ENCODE results near the gene LGALS9.
"Not testable (repeated sequence)": the region's sequence is repeated elsewhere in the genome, so short reads cannot be mapped to it uniquely, and the experiment has no call there.

Gene LGALS9

DNA sequence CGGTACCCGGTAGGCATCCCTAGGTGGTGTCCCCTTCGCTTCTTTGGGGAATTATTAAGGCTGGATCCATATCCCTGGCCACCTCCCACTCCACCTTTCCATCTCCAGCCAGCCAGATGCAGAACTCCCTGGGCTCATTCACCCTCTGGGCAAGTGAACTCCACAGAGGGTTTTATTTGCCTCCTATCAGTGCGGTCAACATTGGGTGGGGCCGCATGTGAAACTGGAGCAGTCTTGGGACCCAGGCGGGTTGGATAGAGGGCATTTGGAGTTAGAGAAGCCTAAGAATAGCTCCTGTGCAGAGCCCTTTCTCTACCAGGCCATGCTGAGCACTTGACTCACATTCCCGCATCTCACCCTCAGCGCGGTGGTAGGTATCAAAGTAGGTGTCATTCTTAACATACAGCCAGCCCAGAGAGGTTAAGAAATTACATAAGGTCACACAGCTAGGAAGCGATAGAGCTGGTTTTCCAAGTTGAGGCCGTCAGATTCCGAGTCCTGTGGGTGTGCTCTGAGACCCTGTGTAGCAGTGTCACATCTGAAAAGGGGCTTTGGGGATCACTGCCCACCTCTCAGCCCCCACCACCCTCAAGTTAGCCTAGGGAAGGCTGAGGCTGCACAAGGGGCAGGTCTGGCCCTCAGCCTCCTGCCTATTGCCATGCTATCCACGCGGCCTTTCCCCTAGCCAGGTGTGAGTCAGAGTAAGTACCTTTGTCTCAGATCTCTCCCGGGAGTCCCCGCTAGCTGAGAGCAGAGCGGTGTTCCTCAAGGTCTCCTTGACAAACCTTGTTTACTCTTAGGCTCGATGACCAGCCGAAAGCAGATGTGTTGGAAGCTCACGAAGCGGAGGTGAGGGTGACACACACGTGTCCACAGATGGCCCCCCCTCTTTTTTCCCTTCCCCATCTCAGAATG, 26.9 kb upstream of the LGALS9 start:
- no peak for DNase-seq

DNA sequence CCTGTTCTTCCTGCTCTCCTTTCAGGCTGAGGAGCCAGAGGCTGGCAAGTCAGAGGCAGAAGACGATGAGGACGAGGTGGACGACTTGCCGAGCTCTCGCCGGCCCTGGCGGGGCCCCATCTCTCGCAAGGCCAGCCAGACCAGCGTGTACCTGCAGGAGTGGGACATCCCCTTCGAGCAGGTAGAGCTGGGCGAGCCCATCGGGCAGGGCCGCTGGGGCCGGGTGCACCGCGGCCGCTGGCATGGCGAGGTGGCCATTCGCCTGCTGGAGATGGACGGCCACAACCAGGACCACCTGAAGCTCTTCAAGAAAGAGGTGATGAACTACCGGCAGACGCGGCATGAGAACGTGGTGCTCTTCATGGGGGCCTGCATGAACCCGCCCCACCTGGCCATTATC, 25.6 kb upstream of the LGALS9 start:
- DNase-seq: no peak

DNA sequence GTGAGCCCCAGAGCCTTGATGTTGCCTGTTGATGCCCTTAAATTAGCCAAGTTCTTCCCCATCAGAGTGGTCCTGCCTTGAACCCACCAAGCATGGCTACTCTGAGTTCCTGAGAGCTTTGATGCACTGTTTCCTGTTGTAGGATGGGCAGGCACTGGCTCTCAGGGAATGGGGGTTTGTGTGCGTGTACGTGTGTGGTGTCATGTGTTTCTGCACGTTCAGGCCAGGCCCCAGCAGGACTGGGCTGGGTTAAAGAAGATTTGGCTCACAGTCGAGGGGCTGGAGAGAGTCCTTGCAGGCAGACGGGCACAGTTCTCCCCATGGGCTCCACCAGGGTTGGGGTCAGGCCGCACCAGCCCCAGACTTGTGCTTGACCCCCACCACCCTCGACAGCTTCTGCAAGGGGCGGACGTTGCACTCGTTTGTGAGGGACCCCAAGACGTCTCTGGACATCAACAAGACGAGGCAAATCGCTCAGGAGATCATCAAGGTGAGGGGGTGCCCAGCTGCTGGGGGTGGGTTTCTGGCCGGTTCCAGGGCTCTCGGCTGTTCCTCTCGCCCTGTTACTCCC, 23.4 kb upstream of the LGALS9 start:
- DNase-seq: no peak

DNA sequence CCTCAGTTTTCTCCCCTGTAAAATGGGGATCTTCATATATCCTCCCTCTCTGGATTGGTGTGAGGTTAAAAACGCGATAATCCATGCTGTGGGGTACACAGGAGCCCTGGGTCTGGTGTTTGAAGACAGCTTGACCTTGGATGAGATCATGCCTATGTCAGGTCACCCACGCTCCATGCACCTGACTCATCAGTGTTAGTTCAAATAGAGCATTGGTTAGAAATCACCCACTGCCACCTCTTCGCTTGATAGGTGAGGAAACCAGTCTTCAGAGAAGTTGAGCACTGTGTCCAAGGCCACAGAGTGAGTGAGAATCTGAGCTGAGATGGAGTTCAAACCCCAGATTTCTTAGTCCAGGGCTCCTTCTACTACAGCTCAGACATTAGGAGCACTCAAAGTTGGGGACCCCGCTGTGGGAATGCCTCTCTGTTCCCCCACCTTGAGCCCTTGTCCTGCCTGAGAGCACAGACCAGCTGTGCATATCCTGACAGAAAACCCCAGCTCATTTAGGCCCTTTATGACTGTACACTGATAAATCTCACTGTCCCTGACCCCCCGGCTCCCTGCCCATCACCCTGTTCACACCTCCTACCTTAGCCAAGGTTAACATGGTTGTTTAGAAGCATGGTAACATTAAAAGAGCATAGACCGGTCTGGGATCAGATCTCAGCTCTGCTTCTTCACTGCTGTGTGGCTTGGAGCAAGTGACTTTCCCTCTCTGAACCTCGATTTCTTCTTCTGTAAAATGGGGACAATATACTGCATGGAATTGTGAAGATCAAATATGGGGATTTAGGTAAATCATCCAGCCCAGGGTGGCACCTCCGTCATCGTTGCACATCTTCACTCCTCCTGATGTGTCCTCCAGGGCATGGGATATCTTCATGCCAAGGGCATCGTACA, 22.4 kb upstream of the LGALS9 start:
- DNase-seq: no peak

DNA sequence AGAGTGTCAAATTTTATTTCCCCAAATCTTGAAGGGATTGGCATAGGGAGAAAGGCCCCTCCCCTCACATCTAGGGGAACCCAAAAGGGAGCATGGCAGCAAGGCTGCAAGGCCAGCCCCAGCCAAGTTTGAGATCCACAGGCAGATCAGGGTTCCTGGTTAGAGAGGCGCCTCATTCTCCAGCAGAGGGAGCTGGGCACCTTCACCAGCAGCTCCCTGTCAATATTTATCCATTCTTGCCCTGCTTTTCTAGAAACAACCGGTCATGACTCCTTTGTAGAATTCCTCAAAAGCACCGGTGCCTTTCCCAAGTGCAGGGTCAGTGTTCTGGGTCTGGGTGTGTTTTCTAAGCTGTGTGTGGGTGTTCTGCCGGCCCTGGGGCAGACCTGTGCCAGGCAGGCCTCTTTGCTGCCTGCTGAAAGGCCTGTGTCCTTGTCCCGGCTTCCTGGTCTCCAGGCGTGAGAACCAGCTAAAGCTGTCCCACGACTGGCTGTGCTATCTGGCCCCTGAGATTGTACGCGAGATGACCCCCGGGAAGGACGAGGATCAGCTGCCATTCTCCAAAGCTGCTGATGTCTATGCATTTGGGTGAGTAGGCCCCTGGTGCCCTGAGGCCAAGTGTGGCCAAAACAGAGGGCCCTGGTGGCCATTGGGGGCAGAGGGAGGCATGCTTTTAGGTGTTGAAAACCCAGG, 21.2 kb upstream of the LGALS9 start:
- peak in 1 of 2 experiments; percentile 56 for DNase-seq

DNA sequence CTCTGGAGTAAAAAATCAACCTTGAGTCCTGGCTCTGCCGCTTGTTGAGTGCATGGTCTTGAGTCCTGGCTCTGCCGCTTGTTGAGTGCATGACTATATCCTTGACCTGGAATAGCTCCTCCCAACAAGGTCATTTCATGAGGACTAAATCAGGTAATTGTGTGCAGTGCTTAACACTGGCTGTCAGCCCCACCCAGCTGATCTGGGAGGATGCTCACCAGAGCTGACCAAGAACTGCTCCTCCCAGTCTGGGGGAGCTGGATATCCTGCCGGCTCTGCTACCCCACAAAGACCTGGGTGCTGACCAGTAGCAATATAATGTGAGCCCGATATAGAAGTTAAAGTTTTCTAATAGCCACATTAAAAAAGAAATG, 20.7 kb upstream of the LGALS9 start:
- no peak for DNase-seq

DNA sequence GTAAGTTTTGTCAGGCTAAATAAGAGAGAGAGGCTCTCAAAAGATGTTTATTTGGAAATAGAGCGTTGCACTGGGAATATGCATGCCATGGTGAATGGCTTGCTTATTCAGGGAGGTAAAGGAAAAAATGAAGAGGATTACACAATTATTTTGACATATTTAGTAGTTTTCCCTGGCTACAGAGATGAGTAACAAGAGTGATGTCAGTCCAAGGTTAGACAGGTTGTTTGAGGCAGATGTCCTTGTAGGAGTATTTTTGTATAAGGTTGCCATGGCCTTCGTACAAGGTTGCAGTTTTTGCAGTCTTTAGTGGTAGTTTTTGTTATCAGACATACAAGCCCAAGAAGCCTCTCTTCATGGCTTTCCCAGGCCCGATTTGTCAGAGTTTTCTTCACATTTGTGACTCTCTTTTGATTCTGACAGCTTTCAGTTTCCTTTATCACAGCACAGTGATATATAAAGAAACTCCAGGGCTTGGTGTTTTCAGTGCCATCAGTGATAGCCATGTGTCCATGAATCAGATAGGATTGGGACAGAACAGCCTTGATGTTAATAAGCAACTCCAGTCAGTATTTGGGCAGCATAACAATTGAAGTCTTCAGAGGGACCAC, 18.7 kb upstream of the LGALS9 start:
- DNase-seq: no peak

DNA sequence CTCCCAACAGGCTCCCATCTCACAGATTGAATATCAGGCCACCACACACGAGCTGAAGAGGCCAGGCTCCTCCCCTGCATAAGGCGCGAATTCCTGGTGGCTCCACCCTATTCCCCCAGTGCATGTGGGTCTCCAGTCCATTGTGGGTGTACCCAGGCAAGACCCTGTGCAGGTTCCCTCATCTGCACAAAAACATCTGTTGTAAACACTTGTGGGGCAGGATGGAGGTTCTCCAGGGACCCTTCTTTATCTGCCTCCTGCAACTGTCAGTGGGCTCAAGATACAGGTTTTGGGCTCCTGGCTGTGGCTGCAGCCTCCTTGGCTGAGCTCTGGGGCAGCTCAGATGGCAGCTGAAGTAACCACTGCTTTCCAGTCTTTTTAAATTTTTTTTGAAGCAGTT, 17.6 kb upstream of the LGALS9 start:
- peak in 1 of 2 experiments; percentile 24 for DNase-seq

DNA sequence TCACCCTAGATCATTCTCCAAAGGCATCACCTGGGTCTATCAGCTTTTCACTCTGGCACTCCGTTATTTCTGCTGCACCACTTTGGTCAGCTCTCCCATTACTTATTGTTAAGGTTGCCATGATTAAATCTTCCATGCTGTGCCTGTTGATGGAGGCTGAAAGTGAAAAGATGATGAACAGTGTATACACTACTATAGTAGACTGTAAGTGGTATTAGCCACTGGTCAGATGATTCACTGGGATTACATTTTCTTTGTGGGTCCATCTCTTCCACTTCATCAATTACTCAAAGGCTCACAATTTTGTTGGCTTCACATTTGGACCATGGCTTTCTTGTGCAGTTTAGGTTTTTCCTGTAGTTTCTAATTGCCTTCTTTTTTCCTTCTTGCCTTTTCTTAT, 15.9 kb upstream of the LGALS9 start:
- no peak for DNase-seq

DNA sequence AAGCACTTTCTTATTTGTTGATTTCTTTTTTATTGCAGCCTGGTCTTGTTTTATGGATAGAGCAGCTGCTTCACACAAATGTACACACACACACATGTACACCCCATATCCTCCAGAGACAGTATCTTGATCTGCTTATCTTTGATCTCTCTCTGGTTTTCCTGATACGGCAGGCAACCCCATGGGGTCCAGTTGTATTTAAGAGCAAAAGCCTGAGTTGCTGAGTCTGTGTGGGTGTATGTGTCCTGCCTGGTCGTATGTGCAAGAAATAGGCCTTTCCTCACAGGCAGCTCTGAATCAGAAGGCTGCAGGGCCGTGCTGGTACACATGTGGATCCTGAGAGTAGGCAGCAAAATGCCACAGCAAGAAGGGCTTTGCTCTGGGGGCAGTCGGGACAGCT, 14.6 kb upstream of the LGALS9 start:
- DNase-seq: no peak

DNA sequence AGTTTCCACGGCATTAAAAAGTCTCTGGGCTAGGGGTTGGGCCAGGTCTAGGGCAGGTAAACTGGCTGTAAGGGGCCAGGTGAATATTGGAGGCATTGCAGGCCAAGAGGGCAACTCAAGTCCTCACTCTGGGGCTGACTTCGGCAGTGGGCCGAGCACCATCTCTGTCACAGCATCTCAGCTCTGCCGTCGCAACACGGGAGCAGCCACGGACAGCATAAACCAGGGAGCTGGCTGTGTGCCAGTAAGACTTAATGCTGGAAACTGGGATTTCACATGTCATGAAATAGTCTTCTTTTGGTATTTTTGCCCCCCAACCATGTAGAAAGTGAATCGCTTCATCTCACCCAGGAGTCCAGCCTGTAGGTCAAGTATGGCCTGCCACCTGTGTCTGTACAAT, 12.6 kb upstream of the LGALS9 start:
- no peak for DNase-seq

DNA sequence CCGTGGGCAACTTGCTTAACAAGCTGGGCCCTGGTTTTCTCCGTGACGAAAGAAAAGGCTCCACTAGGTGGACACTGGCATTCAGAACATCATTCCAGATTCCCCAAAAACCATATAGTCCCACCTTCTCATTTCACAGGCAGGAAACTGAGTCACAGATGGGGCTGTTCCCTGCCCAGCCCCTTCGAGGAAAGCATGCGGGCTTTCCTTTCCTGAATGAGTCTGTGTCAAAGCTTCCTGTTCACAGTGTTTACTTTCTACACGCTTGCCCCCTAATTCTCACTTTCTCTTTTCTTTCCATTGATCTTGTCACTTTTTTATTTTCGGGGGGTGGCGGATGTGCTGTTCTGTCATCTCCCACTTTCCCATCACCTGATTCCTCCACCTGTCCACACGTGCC, 10.3 kb upstream of the LGALS9 start:
- no peak for DNase-seq

DNA sequence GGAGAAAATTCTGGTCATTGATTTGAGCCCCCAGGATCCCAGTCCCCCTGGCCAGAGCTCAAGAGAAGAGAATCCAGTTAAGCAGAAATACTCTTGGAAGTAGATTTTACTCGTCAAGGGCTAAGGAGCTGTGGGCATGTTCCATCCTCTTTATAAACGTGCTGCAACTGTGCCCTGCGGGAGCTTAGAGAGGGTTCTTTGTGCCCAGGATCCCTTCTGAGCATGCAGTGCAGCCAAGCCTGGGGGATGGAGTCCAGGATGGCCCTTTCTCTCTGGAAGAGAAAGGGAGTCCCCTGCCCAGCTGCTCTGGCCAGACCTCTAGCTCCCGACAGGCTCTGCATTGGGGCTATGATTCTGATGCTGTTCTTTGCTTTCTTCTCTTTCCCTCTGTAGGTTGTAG, 9.5 kb upstream of the LGALS9 start:
- DNase-seq: no peak

DNA sequence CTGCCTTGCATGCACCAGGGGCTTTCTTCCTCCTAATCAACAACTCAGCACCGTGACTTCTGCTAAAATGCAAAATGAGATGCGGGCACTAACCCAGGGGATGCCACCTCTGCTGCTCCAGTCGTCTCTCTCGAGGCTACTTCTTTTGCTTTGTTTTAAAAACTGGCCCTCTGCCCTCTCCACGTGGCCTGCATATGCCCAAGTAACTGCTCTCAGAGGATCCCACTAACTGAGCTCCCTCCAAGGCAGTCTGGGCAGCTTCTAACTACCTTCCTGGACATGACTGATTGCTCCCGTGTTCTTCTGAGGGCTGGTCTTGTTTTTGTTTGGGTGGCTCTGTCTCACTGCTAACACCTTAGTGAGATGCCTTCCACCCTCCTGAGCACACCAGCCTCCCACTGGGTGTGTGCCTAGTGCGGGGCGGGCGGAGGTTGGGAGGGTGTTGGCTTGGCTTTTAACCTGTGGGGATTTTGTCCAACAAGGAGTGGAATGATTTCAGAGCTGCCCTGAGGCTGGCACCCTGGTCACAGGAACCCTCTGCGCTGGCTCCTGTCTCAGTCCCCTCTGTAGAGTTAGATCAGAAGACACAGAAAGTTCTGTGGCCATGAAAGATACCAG, 8.9 kb upstream of the LGALS9 start:
- DNase-seq: no peak

DNA sequence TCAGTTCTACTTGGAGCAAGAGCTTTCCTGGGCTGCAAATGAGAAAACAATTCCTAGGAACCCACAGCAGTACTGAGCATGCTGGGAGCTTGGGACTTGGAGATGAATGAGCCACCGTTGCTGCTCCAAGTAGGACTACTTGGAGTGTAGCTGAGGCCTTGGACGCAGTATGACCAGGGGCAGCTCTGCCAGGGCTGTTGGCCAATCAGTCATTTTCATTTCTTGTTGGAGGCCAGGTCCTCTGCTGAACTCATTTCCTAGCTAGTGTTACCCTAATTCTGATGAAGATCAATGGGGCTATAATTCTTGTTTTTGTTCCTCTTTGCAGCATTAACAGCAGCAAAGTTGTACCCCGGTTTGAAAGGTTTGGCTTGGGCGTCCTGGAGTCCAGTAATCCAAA, 8.0 kb upstream of the LGALS9 start:
- DNase-seq: no peak

DNA sequence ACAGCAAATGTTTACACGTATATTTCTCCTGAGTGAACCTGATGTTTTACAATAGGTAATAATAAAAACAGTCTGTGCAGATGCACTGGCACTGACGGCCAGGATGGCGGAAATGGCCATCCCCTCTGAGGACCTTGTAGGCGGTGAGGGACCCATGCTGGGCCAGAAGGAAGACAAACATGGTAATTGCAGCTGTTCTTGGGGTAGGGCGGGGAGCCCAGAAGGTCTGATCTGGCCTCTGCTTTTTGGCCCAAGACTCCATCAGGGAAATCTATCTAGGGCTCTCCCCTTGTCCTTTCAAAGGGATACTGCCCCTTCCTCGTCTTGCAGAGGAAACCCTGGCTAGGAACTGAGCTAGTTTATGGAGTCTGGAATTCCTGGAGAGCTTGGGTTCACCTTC, 7.4 kb upstream of the LGALS9 start:
- DNase-seq: no peak

DNA sequence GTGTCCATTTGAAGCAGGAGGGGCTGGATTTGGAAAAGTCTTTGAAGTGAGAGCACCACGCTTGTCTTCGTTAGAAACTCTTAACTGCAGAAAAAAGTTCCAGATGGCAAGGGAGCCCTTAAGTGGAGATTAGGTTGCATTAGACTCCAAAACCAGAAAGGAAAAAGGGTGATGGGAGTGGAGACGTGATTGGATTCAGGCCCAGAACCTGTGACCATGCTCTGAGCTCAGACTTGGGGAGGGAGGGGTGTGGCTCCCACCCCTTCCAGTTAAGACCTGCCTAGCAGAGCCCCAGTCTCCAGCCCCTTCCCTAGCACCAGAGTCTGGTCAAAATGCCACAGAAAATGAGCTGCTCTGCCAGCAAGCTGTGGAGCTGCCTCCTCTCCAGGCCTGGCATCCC, 6.4 kb upstream of the LGALS9 start:
- DNase-seq: peak; percentile 98 to 100

DNA sequence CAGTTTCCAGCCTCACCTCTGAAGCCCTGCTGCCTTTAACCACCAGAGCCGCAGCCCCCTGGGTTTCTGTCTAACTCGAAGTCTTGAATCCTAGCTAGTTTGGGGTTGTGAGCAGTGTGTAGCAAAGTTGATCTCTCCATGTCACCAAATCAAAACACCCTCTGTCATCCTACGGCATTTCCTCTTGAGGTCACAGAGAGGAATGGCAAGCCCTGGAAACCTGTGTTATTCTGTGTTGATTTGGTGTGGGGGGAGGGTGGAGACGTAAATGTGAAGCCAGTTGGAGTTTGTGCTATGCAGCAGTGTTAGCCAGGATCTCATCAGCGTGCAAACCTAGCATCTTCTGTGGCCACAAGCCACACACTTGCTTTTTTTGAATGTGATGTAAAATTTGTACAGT, 5.1 kb upstream of the LGALS9 start:
- no peak for DNase-seq

DNA sequence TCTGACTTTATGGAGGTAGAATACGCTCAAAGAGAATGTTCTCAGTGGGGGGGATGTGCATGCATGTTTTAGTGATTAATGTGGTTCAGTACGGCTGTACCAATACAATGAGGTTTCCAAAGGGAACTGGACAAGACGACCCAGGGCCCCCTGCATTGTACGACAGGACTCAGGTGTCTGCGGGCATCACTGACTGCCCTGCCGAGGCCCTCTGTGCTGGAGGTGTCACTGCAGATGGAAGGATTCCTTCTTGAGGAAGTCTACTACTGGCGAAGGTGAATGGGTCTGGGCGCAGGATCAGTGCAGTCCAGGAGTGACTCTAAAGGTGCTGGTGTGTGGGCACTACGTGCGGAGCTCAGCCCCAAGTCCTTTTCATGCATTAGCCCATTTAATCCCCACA, 3.5 kb upstream of the LGALS9 start:
- DNase-seq: no peak

DNA sequence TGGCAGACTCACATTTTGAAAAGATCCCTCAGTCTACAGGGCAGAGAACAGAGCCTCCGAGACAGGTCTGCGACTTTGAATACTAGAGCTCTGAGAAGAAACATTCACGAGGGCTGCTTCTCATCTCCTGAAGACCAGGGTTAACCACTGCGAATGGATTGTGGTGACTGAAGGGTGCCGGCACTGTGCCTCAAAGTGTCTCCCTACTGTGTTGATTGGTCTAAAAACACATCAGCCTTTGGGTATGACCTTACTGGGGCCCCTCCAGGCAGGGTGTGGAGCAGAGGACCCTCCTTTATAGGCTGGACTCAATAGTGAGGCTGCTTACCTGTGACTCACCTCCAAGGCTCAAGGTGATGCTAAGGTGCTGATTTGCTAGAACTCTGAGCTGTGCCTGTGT, 2.6 kb upstream of the LGALS9 start:
- no peak for DNase-seq

DNA sequence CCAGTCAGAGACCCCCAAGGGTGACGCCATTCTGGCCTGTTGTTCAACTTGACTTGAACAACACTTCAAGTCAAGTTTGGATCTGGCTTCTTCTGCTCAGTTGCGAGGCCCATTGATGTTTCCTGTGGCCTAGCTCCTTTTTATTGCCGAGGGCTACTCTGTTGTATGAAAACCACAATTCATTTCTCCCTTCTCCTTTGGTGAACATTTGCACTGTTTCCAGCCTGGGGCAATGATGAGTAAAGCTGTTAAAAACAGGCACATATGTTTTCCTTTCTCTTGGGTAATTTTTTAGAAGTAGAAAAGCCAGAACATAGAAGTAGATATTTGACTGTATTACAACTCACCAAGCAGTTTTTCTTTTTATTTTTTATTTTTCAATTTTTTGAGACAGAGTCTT, 1.7 kb upstream of the LGALS9 start:
- not testable (repeated sequence) for DNase-seq

DNA sequence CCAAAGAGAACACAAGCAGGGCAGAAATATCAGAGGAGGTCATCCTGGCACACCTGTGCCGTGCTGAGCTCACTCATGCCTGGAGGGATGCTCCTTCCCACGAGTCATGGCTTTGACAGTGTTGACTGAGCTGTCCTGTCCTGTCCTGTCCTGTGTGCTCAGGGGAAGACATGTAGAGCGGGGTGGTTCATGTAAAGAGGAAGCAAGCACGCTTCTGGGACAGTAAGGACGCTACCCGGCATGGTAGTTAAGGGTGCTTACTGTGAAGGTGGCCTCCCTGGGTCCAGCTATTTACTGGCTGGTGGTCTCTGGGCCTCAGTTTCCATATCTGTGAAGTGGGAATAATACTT, 398 bp downstream of the LGALS9 start:
- DNase-seq: no peak
